SHP77 (cell line): ENCODE data around the gene ELOVL5.
"Not testable (repeated sequence)": the region's sequence is repeated elsewhere in the genome, so short reads cannot be mapped to it uniquely, and the experiment has no call there.

Experiments used
- DNase-seq, 2 experiments: peaks; one replicate each; lab custom pipeline; 2025; lab: John Stamatoyannopoulos, UW

ELOVL5 gene

GRCh38 chr6:53328375-53328774 is 20.4 kb downstream of the ELOVL5 start:
- DNase-seq = no peak

- DNase-seq = no peak
These were observed 21.7 kb downstream of the ELOVL5 start for GRCh38 chr6:53327017-53327395.

- DNase-seq = no peak
These were observed 22.3 kb downstream of the ELOVL5 start for GRCh38 chr6:53326372-53327016.

- DNase-seq = no peak
These were observed 23.0 kb downstream of the ELOVL5 start for GRCh38 chr6:53325785-53326184.

- DNase-seq = no peak
These were observed 26.3 kb downstream of the ELOVL5 start for GRCh38 chr6:53322188-53323029.

GRCh38 chr6:53321701-53322100 is 27.0 kb downstream of the ELOVL5 start:
- DNase-seq = peak in 1 of 2 experiments; percentile 20

GRCh38 chr6:53320964-53321363 is 27.8 kb downstream of the ELOVL5 start:
- no peak for DNase-seq

- no peak for DNase-seq
These were observed 30.3 kb downstream of the ELOVL5 start for GRCh38 chr6:53318429-53318828.

- no peak for DNase-seq
These were observed 30.9 kb downstream of the ELOVL5 start for GRCh38 chr6:53317861-53318260.

- not testable (repeated sequence) for DNase-seq
These were observed 31.5 kb downstream of the ELOVL5 start for GRCh38 chr6:53317299-53317698.

GRCh38 chr6:53316142-53316541 is 32.6 kb downstream of the ELOVL5 start:
- DNase-seq = no peak

- DNase-seq = no peak
These were observed 33.5 kb downstream of the ELOVL5 start for GRCh38 chr6:53315086-53315724.

- no peak for DNase-seq
These were observed 34.9 kb downstream of the ELOVL5 start for GRCh38 chr6:53313784-53314400.

GRCh38 chr6:53312355-53312754 is 36.4 kb downstream of the ELOVL5 start:
- DNase-seq = no peak

GRCh38 chr6:53311586-53311935 is 37.2 kb downstream of the ELOVL5 start:
- no peak for DNase-seq

- DNase-seq = no peak
These were observed 37.8 kb downstream of the ELOVL5 start for GRCh38 chr6:53310771-53311585.

GRCh38 chr6:53309901-53310300 is 38.8 kb downstream of the ELOVL5 start:
- no peak for DNase-seq

GRCh38 chr6:53309059-53309900 is 39.5 kb downstream of the ELOVL5 start:
- peak; percentile 88 to 90 for DNase-seq

- DNase-seq = no peak
These were observed 41.9 kb downstream of the ELOVL5 start for GRCh38 chr6:53306819-53307347.

GRCh38 chr6:53306217-53306616 is 42.5 kb downstream of the ELOVL5 start:
- not testable (repeated sequence) for DNase-seq
